ENCODE data around the gene PLCD1. TPM values are rescaled to one million over a fixed set of nuclear protein-coding genes. Genes with fewer than 3 reads are reported as not detected.
A peak's percentile ranks its signal among the peaks of the same experiment; 100 is the strongest.
"Not testable (repeated sequence)": the region's sequence is repeated elsewhere in the genome, so short reads cannot be mapped to it uniquely, and the experiment has no call there.

PLCD1 gene
- 10 to 100 TPM in 6 of 10 donors, 1 to 10 TPM in 4; 6.3 to 17.7 (median 10.1) TPM for total RNA-seq
- 10 to 100 TPM; 13.0 to 20.0 TPM for polyA plus RNA-seq
- long read RNA-seq, donor 1, partial matches to known transcripts, result 0 of 7 reads
- long read RNA-seq, donor 1, other reads (novel, unspliced or antisense), result 2 of 7 reads
- long read RNA-seq, donor 2, transcript PLCD1-204 (15 exons, 2,963 nt), result major isoform, 9 of 17 reads
- long read RNA-seq, donor 2, transcript PLCD1-201 (15 exons, 2,769 nt), result minor isoform, 6 of 17 reads
- long read RNA-seq, donor 2, partial matches to known transcripts, result 2 of 17 reads
- long read RNA-seq, donor 2, other reads (novel, unspliced or antisense), result 0 of 17 reads
- long read RNA-seq, donor 3, transcript PLCD1-204 (15 exons, 2,963 nt), result major isoform, 6 of 16 reads
- long read RNA-seq, donor 3, partial matches to known transcripts, result 7 of 16 reads
- long read RNA-seq, donor 3, other reads (novel, unspliced or antisense), result 3 of 16 reads

- Histone ChIP-seq H3K27ac (peak within 1 kb of the TSS; percentile 48 to 88 (median 78)), H3K4me1 (peaks cover 6 to 42% (median 35%) of the 10 kb centered on the region in 9 donors), H3K36me3 (no peaks in the 10 kb centered on the region), H3K27me3 (peaks cover 0 to 27% (median 0%) of the 10 kb centered on the region in 7 donors), H3K4me3 (peak within 1 kb of the TSS; percentile 68 to 97 (median 81)), H3K9me3 (no peaks in the 10 kb centered on the region)
- peak; percentile 27 to 57 (median 51) for ATAC-seq
- peak in 1 of 9 donors; percentile 3 for TF ChIP-seq CTCF (IDR thresholded peaks at IDR 0.05)
- WGBS, 2 donors, result 1 to 2% methylated on average over 57 to 74 of the region's 75 CpGs
- DNase-seq, result peak; percentile 82 to 86
- intact Hi-C loops (cut with DNase I), result no loop called here
Observed at GRCh38 chr3:38029400-38030125, at the start of gene PLCD1. Gene PLCD1, minus strand, starts transcription at chr3:38029642. Its CDS starts 103 bp downstream, at chr3:38029539.

GRCh38 chr3:38077073-38077472, 47.6 kb upstream of the PLCD1 start:
- ATAC-seq; H3K4me3 ChIP-seq; DNase-seq; H3K27ac ChIP-seq; H3K4me1 ChIP-seq; H3K36me3 ChIP-seq; intact Hi-C loops (cut with DNase I); H3K27me3 ChIP-seq; H3K9me3 ChIP-seq: not testable (repeated sequence)
- 35 to 94% methylated on average over 1 of the region's 3 CpGs for WGBS, 2 donors

- Histone ChIP-seq H3K27me3 (no peaks in the 10 kb centered on the region), H3K4me1 (no peaks in the 10 kb centered on the region), H3K36me3 (no peaks in the 10 kb centered on the region), H3K27ac (no peak overlapping the region), H3K9me3 (no peaks in the 10 kb centered on the region), H3K4me3 (no peak overlapping the region)
- WGBS, 2 donors, result 86 to 88% methylated on average over 2 of the region's 2 CpGs
- TF ChIP-seq CTCF (IDR thresholded peaks at IDR 0.05), result no peak
- ATAC-seq (no peak), DNase-seq (no peak)
- intact Hi-C loops (cut with DNase I), result no loop called here
Observed at GRCh38 chr3:38070013-38070412, 40.6 kb upstream of the PLCD1 start.

GRCh38 chr3:38067508-38068233, 38.2 kb upstream of the PLCD1 start:
- Histone ChIP-seq H3K4me3 (no peak overlapping the region), H3K4me1 (no peaks in the 10 kb centered on the region), H3K9me3 (no peaks in the 10 kb centered on the region), H3K27me3 (peaks cover 0 to under 1% (median 0%) of the 10 kb centered on the region in 7 donors), H3K36me3 (no peaks in the 10 kb centered on the region), H3K27ac (no peak overlapping the region)
- intact Hi-C loops (cut with DNase I), result no loop called here
- no peak for TF ChIP-seq CTCF (IDR thresholded peaks at IDR 0.05)
- 88 to 95% methylated on average over 6 of the region's 6 CpGs for WGBS, 2 donors
- ATAC-seq (no peak), DNase-seq (no peak)

GRCh38 chr3:38064453-38064852, 35.0 kb upstream of the PLCD1 start:
- ATAC-seq; DNase-seq; H3K4me1 ChIP-seq; intact Hi-C loops (cut with DNase I); H3K9me3 ChIP-seq; H3K27ac ChIP-seq; H3K27me3 ChIP-seq; H3K36me3 ChIP-seq; H3K4me3 ChIP-seq: not testable (repeated sequence)
- 94 to 96% methylated on average over 19 to 25 of the region's 32 CpGs for WGBS, 2 donors

Measured in heart right ventricle (tissue), 16 donors.